PC-3 (cell line): ENCODE results near the gene CHRDL2. TPM values are rescaled to one million over a fixed set of nuclear protein-coding genes. Genes with fewer than 3 reads are reported as not detected.
A peak's percentile ranks its signal among the peaks of the same experiment; 100 is the strongest.

Experiments used
- ATAC-seq: fragments of 200-7000 bp; cut with Tn5 transposase; 2 replicates; pipeline ENCODE4 v1.9.1; 2020; ENCODE audit warnings: mild to moderate bottlenecking, moderate library complexity
- BruUV-seq: library from RNA; stranded (reverse); fragments of 400-500 nt; replicated peaks from 2 replicates; lab custom pipeline; 2021; lab: Mats Ljungman, UMichigan
- CTCF ChIA-PET: fragments of 300-600 bp; sonication (Branson Sonifier 250); formaldehyde crosslinking; loops from one replicate; lab custom pipeline; 2022; ENCODE audit warnings: antibody characterized with exemption; lab: Charles Lee
- POLR2A ChIA-PET: fragments of 300-600 bp; sonication (Branson Sonifier 250); formaldehyde crosslinking; loops from one replicate; lab custom pipeline; 2022; ENCODE audit warnings: antibody characterized with exemption; ENCODE audit not compliant: unreplicated experiment; lab: Charles Lee
- DNase-seq: peaks from one replicate; pipeline ENCODE4 v3.0.0-alpha.2; 2015
- H2AFZ ChIP-seq: fragments of 300-600 bp; sonication (generic); 2 replicates; pipeline ENCODE4 v1.6.0; 2016; ENCODE audit warnings: antibody characterized with exemption, low read length
- H3F3A ChIP-seq: fragments of 300-600 bp; sonication (generic); one replicate; pipeline ENCODE4 v1.6.0; 2017; ENCODE audit warnings: antibody characterized with exemption, low read length, control low read depth, mild to moderate bottlenecking; ENCODE audit not compliant: unreplicated experiment
- H3K27ac ChIP-seq: fragments of 300-600 bp; sonication (generic); 2 replicates; pipeline ENCODE4 v1.5.1; 2016; ENCODE audit warnings: mild to moderate bottlenecking, low read length
- H3K27me3 ChIP-seq: fragments of 300-600 bp; sonication (generic); 2 replicates; pipeline ENCODE4 v1.6.1; 2016; ENCODE audit warnings: low read length, mixed read lengths
- H3K36me3 ChIP-seq: fragments of 300-600 bp; sonication (generic); 2 replicates; pipeline ENCODE4 v1.6.1; 2016; ENCODE audit warnings: low read depth, mixed run types, low read length, mixed read lengths
- H3K4me1 ChIP-seq: fragments of 300-600 bp; sonication (generic); 2 replicates; pipeline ENCODE4 v1.5.1; 2016; ENCODE audit warnings: low read length; ENCODE audit not compliant: insufficient read depth
- H3K4me2 ChIP-seq: fragments of 300-600 bp; sonication (generic); 2 replicates; pipeline ENCODE4 v1.6.0; 2016; ENCODE audit warnings: low read length
- H3K4me3 ChIP-seq: fragments of 300-600 bp; sonication (generic); 2 replicates; pipeline ENCODE4 v1.5.1; 2016; ENCODE audit warnings: mild to moderate bottlenecking, low read length, mixed read lengths
- H3K79me2 ChIP-seq: fragments of 300-600 bp; sonication (generic); 2 replicates; pipeline ENCODE4 v1.6.1; 2017; ENCODE audit warnings: low read length, mixed read lengths
- H3K9ac ChIP-seq: fragments of 300-600 bp; sonication (generic); 2 replicates; pipeline ENCODE4 v1.6.0; 2016; ENCODE audit warnings: mild to moderate bottlenecking, low read length
- H3K9me2 ChIP-seq: fragments of 300-600 bp; sonication (generic); replicated peaks from 2 replicates; pipeline ENCODE4 v1.6.1; 2016; ENCODE audit warnings: mixed run types, low read length, mixed read lengths
- H3K9me3 ChIP-seq: fragments of 300-600 bp; sonication (generic); 2 replicates; pipeline ENCODE4 v1.6.1; 2016; ENCODE audit warnings: low read length, mixed read lengths
- H4K20me1 ChIP-seq: fragments of 300-600 bp; sonication (generic); 2 replicates; pipeline ENCODE4 v1.6.1; 2016; ENCODE audit warnings: low read length, mixed read lengths
- EZH2 ChIP-seq: fragments of 300-600 bp; sonication (generic); IDR thresholded peaks from one replicate; pipeline ENCODE4 v1.6.1; 2017; ENCODE audit warnings: antibody characterized with exemption, mild to moderate bottlenecking, low read length; ENCODE audit not compliant: unreplicated experiment
- EZH2phosphoT487 ChIP-seq: fragments of 300-600 bp; sonication (generic); IDR thresholded peaks from 2 replicates; pipeline ENCODE4 v1.6.1; 2018; ENCODE audit warnings: mild to moderate bottlenecking, antibody characterized with exemption, low read length, borderline replicate concordance
- intact Hi-C: fragments of 100-400 bp; cut with micrococcal nuclease; formaldehyde crosslinking; loops from 2 replicates; pipeline ENCODE4 v1.9.0; 2023
- total RNA-seq: library from RNA; depleted of rRNA; stranded (reverse); fragments of >200 nt; gene quantifications from 2 replicates; pipeline ENCODE4 v1.2.3, GENCODE V29; 2014
- TF ChIP-seq, protein P1 (sequence below): fragments of 300-600 bp; sonication (generic); conservative IDR thresholded peaks from 2 replicates; pipeline ENCODE4 v1.5.1; 2017; ENCODE audit warnings: antibody characterized with exemption, low read depth, mild to moderate bottlenecking, low read length

CHRDL2 gene
- total RNA-seq, 1 experiment from 2014 or later = not detected

DNA sequence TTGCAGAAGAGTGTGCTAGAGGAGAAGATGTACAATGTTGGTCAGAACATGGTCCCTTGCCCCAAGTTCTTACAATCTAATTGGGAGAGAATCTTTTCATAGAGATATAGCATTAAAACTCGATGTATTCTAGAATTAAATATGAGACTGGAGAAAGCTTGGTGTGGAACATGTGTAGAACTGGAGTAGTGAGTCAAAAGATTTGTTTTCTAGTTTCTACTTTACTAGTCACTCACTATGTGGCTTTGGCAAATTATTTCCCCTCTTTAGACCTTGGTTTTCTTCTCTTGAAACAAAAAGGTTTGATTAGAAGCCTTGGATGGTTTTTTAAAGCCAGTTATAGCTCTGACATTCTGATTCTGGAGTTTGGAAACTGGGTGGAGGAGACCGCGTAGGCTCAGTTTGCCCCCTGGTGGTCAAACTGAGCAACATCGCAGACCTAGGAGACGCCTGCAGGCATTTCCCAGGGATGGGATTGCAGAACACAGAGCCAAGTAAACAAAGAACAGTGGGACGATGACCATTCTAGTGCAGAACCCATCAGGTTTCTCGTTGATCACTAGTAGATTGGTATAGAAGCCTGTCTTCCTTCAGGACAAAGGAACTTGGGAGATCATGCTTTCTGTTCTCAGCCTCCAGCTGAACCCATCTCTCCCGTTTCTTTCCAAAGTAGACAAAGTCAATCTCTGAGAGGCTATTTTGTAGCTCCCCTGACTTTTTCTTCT lies 8.5 kb upstream of the CHRDL2 start:
- DNase-seq (peak; percentile 90), ATAC-seq (peak; percentile 98)
- ChIA-PET POLR2A (interaction anchor here (0.5 kb wide), 1 partner anchor 37 kb away, joined by 3 read pairs; no protein-coding TSS in a partner anchor), CTCF (interaction anchor here (0.5 to 1.5 kb wide), 8 partner anchors 10 to 118 kb away, joined by 3 to 22 read pairs (median 4); no protein-coding TSS in a partner anchor)
- Histone ChIP-seq H3K27ac (no peak overlapping the region), H3K4me2 (no peak overlapping the region), H3F3A (no peaks in the 10 kb centered on the region), H3K4me3 (no peak overlapping the region), H3K9me3 (no peaks in the 10 kb centered on the region), H3K9me2 (no peaks in the 10 kb centered on the region), H3K36me3 (no peaks in the 10 kb centered on the region), H3K27me3 (peaks cover 8% of the 10 kb centered on the region; the same call in 1 of the 2 replicates), H3K9ac (no peak overlapping the region), H4K20me1 (no peaks in the 10 kb centered on the region), H3K4me1 (no peaks in the 10 kb centered on the region), H3K79me2 (no peaks in the 10 kb centered on the region), H2AFZ (no peak overlapping the region)
- no TSS peak for BruUV-seq
- TF ChIP-seq, protein P1, sequence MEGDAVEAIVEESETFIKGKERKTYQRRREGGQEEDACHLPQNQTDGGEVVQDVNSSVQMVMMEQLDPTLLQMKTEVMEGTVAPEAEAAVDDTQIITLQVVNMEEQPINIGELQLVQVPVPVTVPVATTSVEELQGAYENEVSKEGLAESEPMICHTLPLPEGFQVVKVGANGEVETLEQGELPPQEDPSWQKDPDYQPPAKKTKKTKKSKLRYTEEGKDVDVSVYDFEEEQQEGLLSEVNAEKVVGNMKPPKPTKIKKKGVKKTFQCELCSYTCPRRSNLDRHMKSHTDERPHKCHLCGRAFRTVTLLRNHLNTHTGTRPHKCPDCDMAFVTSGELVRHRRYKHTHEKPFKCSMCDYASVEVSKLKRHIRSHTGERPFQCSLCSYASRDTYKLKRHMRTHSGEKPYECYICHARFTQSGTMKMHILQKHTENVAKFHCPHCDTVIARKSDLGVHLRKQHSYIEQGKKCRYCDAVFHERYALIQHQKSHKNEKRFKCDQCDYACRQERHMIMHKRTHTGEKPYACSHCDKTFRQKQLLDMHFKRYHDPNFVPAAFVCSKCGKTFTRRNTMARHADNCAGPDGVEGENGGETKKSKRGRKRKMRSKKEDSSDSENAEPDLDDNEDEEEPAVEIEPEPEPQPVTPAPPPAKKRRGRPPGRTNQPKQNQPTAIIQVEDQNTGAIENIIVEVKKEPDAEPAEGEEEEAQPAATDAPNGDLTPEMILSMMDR = peak; percentile 98
- TF ChIP-seq EZH2phosphoT487 = no peak
- intact Hi-C loops = loop anchor here (5.0 kb wide), 1 partner anchor 122 kb away; no protein-coding TSS in a partner anchor

GRCh38 chr11:74736031-74736430 lies 4.8 kb upstream of the CHRDL2 start:
- H3K79me2 ChIP-seq = no peaks in the 10 kb centered on the region
- no peak overlapping the region for H2AFZ ChIP-seq
- H3F3A ChIP-seq = no peaks in the 10 kb centered on the region
- H3K4me2 ChIP-seq = no peak overlapping the region
- no TSS peak for BruUV-seq
- DNase-seq = no peak
- peaks cover 29% of the 10 kb centered on the region for H3K27me3 ChIP-seq
- H4K20me1 ChIP-seq = no peaks in the 10 kb centered on the region
- no peaks in the 10 kb centered on the region for H3K4me1 ChIP-seq
- no peaks in the 10 kb centered on the region for H3K9me2 ChIP-seq
- TF ChIP-seq EZH2phosphoT487 (no peak), EZH2 (no peak)
- TF ChIP-seq, protein P1 = no peak
- ChIA-PET CTCF (no interaction called here), POLR2A (no interaction called here)
- no peak overlapping the region for H3K4me3 ChIP-seq
- intact Hi-C loops = loop anchor here (5.0 kb wide), 1 partner anchor 119 kb away; no protein-coding TSS in a partner anchor
- no peaks in the 10 kb centered on the region for H3K36me3 ChIP-seq
- no peak overlapping the region for H3K27ac ChIP-seq
- no peak overlapping the region for H3K9ac ChIP-seq
- ATAC-seq = no peak
- H3K9me3 ChIP-seq = no peaks in the 10 kb centered on the region
